Measurements from ENCODE around the gene GGN.

The GGN gene

GRCh38 chr19:38355728-38356725 is 31.8 kb downstream of the GGN start:
- WGBS, 2 donors (ENCODE audit: extremely low coverage in 2 of 2, insufficient read length in 2 of 2, insufficient replicate concordance in 1 of 2), result no CpG with 5 or more reads among the region's 16 CpGs

GRCh38 chr19:38352611-38353010 is 35.2 kb downstream of the GGN start:
- no CpG with 5 or more reads among the region's 8 CpGs for WGBS, 2 donors (ENCODE audit: extremely low coverage in 2 of 2, insufficient read length in 2 of 2, insufficient replicate concordance in 1 of 2)

More at GRCh38 chr19:38355728-38356725, 31.8 kb downstream of the GGN start:
- no peak for DNase-seq (ENCODE audit: low spot score)
- no peaks in the 10 kb centered on the region for H3K36me3 ChIP-seq (replicated peaks in 1 of 2; ENCODE audit: control insufficient read depth in 2 of 2, insufficient read depth in 2 of 2, low read length in 2 of 2)
- peak overlapping the region; percentile 54 for H3K18ac ChIP-seq (ENCODE audit: low read length)
- H2BK5ac ChIP-seq (ENCODE audit: low read length), result no peak overlapping the region
- peaks cover 0 to 44% (median 19%) of the 10 kb centered on the region in 3 experiments for H3K27me3 ChIP-seq (ENCODE audit: control insufficient read depth in 3 of 3, insufficient read depth in 3 of 3, low read depth in 1 of 3, low read length in 3 of 3)
- H3K14ac ChIP-seq (ENCODE audit: low read length), result peak overlapping the region; percentile 82
- peaks cover 0 to 5% of the 10 kb centered on the region in 2 donors for H3K4me1 ChIP-seq (ENCODE audit: control insufficient read depth in 2 of 2, insufficient read depth in 1 of 2, low read depth in 1 of 2, low read length in 2 of 2)
- H3K23ac ChIP-seq (ENCODE audit: low read depth, low read length, poor library complexity), result peak overlapping the region; percentile 87
- no peak overlapping the region for H2AFZ ChIP-seq (ENCODE audit: low read length)
- H3K79me1 ChIP-seq (ENCODE audit: low read depth, low read length), result no peaks in the 10 kb centered on the region
- H3K9me3 ChIP-seq (replicated peaks in 1 of 2; ENCODE audit: control insufficient read depth in 2 of 2, insufficient read depth in 1 of 2, low read depth in 1 of 2, low read length in 2 of 2), result peaks cover 0 to 4% of the 10 kb centered on the region in 2 donors
- no peak overlapping the region for H3K4me2 ChIP-seq (ENCODE audit: insufficient read depth, low read length, poor library complexity, severe bottlenecking)
- H3K4ac ChIP-seq (ENCODE audit: low read length), result no peak overlapping the region
- H4K8ac ChIP-seq (ENCODE audit: low read depth, low read length), result no peak overlapping the region
- no peak overlapping the region for H4K91ac ChIP-seq (ENCODE audit: low read depth, low read length, poor library complexity)
- no peak overlapping the region for H3K9ac ChIP-seq (ENCODE audit: low read depth, low read length, poor library complexity)
- H2BK12ac ChIP-seq (ENCODE audit: low read length), result no peak overlapping the region
- H2BK120ac ChIP-seq (ENCODE audit: low read depth, low read length), result no peak overlapping the region
- H3K27ac ChIP-seq (replicated peaks; ENCODE audit: low read length), result no peak overlapping the region
- H3K4me3 ChIP-seq (ENCODE audit: low read length in 2 of 2), result peak overlapping the region in 1 of 2 donors; percentile 27
- H2AK5ac ChIP-seq (ENCODE audit: low read depth, low read length), result peak overlapping the region; percentile 84
- H2BK15ac ChIP-seq (ENCODE audit: low read length), result no peak overlapping the region

GRCh38 chr19:38351865-38352395 is 35.9 kb downstream of the GGN start:
- no peaks in the 10 kb centered on the region for H3K9me3 ChIP-seq (replicated peaks in 1 of 2; ENCODE audit: control insufficient read depth in 2 of 2, insufficient read depth in 1 of 2, low read depth in 1 of 2, low read length in 2 of 2)
- H2AK5ac ChIP-seq (ENCODE audit: low read depth, low read length), result peak overlapping the region; percentile 92
- peak overlapping the region; percentile 84 for H3K14ac ChIP-seq (ENCODE audit: low read length)
- peaks cover 0 to 10% (median 3%) of the 10 kb centered on the region in 3 experiments for H3K27me3 ChIP-seq (ENCODE audit: control insufficient read depth in 3 of 3, insufficient read depth in 3 of 3, low read depth in 1 of 3, low read length in 3 of 3)
- no peak overlapping the region for H2BK5ac ChIP-seq (ENCODE audit: low read length)
- H3K79me1 ChIP-seq (ENCODE audit: low read depth, low read length), result no peaks in the 10 kb centered on the region
- no CpG with 5 or more reads among the region's 9 CpGs for WGBS, 2 donors (ENCODE audit: extremely low coverage in 2 of 2, insufficient read length in 2 of 2, insufficient replicate concordance in 1 of 2)
- peak overlapping the region; percentile 12 for H3K9ac ChIP-seq (ENCODE audit: low read depth, low read length, poor library complexity)
- no peaks in the 10 kb centered on the region for H3K36me3 ChIP-seq (replicated peaks in 1 of 2; ENCODE audit: control insufficient read depth in 2 of 2, insufficient read depth in 2 of 2, low read length in 2 of 2)
- H3K27ac ChIP-seq (replicated peaks; ENCODE audit: low read length), result no peak overlapping the region
- H3K18ac ChIP-seq (ENCODE audit: low read length), result peak overlapping the region; percentile 90
- peak overlapping the region; percentile 85 for H2BK15ac ChIP-seq (ENCODE audit: low read length)
- no peak overlapping the region for H3K4me3 ChIP-seq (ENCODE audit: low read length in 2 of 2)
- H3K4me2 ChIP-seq (ENCODE audit: insufficient read depth, low read length, poor library complexity, severe bottlenecking), result no peak overlapping the region
- H3K4me1 ChIP-seq (ENCODE audit: control insufficient read depth in 2 of 2, insufficient read depth in 1 of 2, low read depth in 1 of 2, low read length in 2 of 2), result peaks cover 0 to 5% of the 10 kb centered on the region in 2 donors
- no peak overlapping the region for H2BK12ac ChIP-seq (ENCODE audit: low read length)
- no peak overlapping the region for H2BK120ac ChIP-seq (ENCODE audit: low read depth, low read length)
- H3K23ac ChIP-seq (ENCODE audit: low read depth, low read length, poor library complexity), result peak overlapping the region; percentile 55
- H3K4ac ChIP-seq (ENCODE audit: low read length), result no peak overlapping the region
- H4K8ac ChIP-seq (ENCODE audit: low read depth, low read length), result no peak overlapping the region
- no peak overlapping the region for H2AFZ ChIP-seq (ENCODE audit: low read length)
- H4K91ac ChIP-seq (ENCODE audit: low read depth, low read length, poor library complexity), result no peak overlapping the region
- DNase-seq (ENCODE audit: low spot score), result no peak

More at GRCh38 chr19:38352611-38353010, 35.2 kb downstream of the GGN start:
- no peak for DNase-seq (ENCODE audit: low spot score)
- H4K91ac ChIP-seq (ENCODE audit: low read depth, low read length, poor library complexity), result no peak overlapping the region
- H3K4me1 ChIP-seq (ENCODE audit: control insufficient read depth in 2 of 2, insufficient read depth in 1 of 2, low read depth in 1 of 2, low read length in 2 of 2), result peaks cover 0 to 5% of the 10 kb centered on the region in 2 donors
- H3K4me3 ChIP-seq (ENCODE audit: low read length in 2 of 2), result no peak overlapping the region
- no peak overlapping the region for H2BK15ac ChIP-seq (ENCODE audit: low read length)
- no peak overlapping the region for H4K8ac ChIP-seq (ENCODE audit: low read depth, low read length)
- H2BK120ac ChIP-seq (ENCODE audit: low read depth, low read length), result no peak overlapping the region
- H2BK12ac ChIP-seq (ENCODE audit: low read length), result no peak overlapping the region
- H3K9me3 ChIP-seq (replicated peaks in 1 of 2; ENCODE audit: control insufficient read depth in 2 of 2, insufficient read depth in 1 of 2, low read depth in 1 of 2, low read length in 2 of 2), result no peaks in the 10 kb centered on the region
- no peaks in the 10 kb centered on the region for H3K36me3 ChIP-seq (replicated peaks in 1 of 2; ENCODE audit: control insufficient read depth in 2 of 2, insufficient read depth in 2 of 2, low read length in 2 of 2)
- no peak overlapping the region for H2BK5ac ChIP-seq (ENCODE audit: low read length)
- H2AFZ ChIP-seq (ENCODE audit: low read length), result no peak overlapping the region
- no peak overlapping the region for H3K18ac ChIP-seq (ENCODE audit: low read length)
- no peak overlapping the region for H3K9ac ChIP-seq (ENCODE audit: low read depth, low read length, poor library complexity)
- no peak overlapping the region for H3K27ac ChIP-seq (replicated peaks; ENCODE audit: low read length)
- no peak overlapping the region for H3K4ac ChIP-seq (ENCODE audit: low read length)
- H3K4me2 ChIP-seq (ENCODE audit: insufficient read depth, low read length, poor library complexity, severe bottlenecking), result no peak overlapping the region
- H2AK5ac ChIP-seq (ENCODE audit: low read depth, low read length), result peak overlapping the region; percentile 92
- no peak overlapping the region for H3K14ac ChIP-seq (ENCODE audit: low read length)
- no peaks in the 10 kb centered on the region for H3K79me1 ChIP-seq (ENCODE audit: low read depth, low read length)
- H3K23ac ChIP-seq (ENCODE audit: low read depth, low read length, poor library complexity), result no peak overlapping the region
- H3K27me3 ChIP-seq (ENCODE audit: control insufficient read depth in 3 of 3, insufficient read depth in 3 of 3, low read depth in 1 of 3, low read length in 3 of 3), result peaks cover 0 to 11% (median 3%) of the 10 kb centered on the region in 3 experiments

- no peak overlapping the region for H2BK15ac ChIP-seq (ENCODE audit: low read length)
- WGBS, 2 donors (ENCODE audit: extremely low coverage in 2 of 2, insufficient read length in 2 of 2, insufficient replicate concordance in 1 of 2), result no CpG with 5 or more reads among the region's 3 CpGs
- no peak overlapping the region for H3K4ac ChIP-seq (ENCODE audit: low read length)
- no peak overlapping the region for H2AK5ac ChIP-seq (ENCODE audit: low read depth, low read length)
- H2AFZ ChIP-seq (ENCODE audit: low read length), result no peak overlapping the region
- no peak overlapping the region for H4K8ac ChIP-seq (ENCODE audit: low read depth, low read length)
- no peak overlapping the region for H2BK5ac ChIP-seq (ENCODE audit: low read length)
- no peak overlapping the region for H2BK12ac ChIP-seq (ENCODE audit: low read length)
- no peak overlapping the region for H3K18ac ChIP-seq (ENCODE audit: low read length)
- H3K23ac ChIP-seq (ENCODE audit: low read depth, low read length, poor library complexity), result no peak overlapping the region
- H3K9me3 ChIP-seq (replicated peaks in 1 of 2; ENCODE audit: control insufficient read depth in 2 of 2, insufficient read depth in 1 of 2, low read depth in 1 of 2, low read length in 2 of 2), result no peaks in the 10 kb centered on the region
- no peak overlapping the region for H4K91ac ChIP-seq (ENCODE audit: low read depth, low read length, poor library complexity)
- no peaks in the 10 kb centered on the region for H3K36me3 ChIP-seq (replicated peaks in 1 of 2; ENCODE audit: control insufficient read depth in 2 of 2, insufficient read depth in 2 of 2, low read length in 2 of 2)
- H2BK120ac ChIP-seq (ENCODE audit: low read depth, low read length), result no peak overlapping the region
- no peak for DNase-seq (ENCODE audit: low spot score)
- H3K4me3 ChIP-seq (ENCODE audit: low read length in 2 of 2), result no peak overlapping the region
- peaks cover 0 to 5% of the 10 kb centered on the region in 2 donors for H3K4me1 ChIP-seq (ENCODE audit: control insufficient read depth in 2 of 2, insufficient read depth in 1 of 2, low read depth in 1 of 2, low read length in 2 of 2)
- no peaks in the 10 kb centered on the region for H3K27me3 ChIP-seq (ENCODE audit: control insufficient read depth in 3 of 3, insufficient read depth in 3 of 3, low read depth in 1 of 3, low read length in 3 of 3)
- H3K79me1 ChIP-seq (ENCODE audit: low read depth, low read length), result no peaks in the 10 kb centered on the region
- no peak overlapping the region for H3K27ac ChIP-seq (replicated peaks; ENCODE audit: low read length)
- no peak overlapping the region for H3K4me2 ChIP-seq (ENCODE audit: insufficient read depth, low read length, poor library complexity, severe bottlenecking)
- no peak overlapping the region for H3K14ac ChIP-seq (ENCODE audit: low read length)
- no peak overlapping the region for H3K9ac ChIP-seq (ENCODE audit: low read depth, low read length, poor library complexity)
Observed at GRCh38 chr19:38350883-38351282, 37.0 kb downstream of the GGN start.
